MCF 10A (cell line): ENCODE results near the gene BACE1. TPM values are rescaled to one million over a fixed set of nuclear protein-coding genes. Genes with fewer than 3 reads are reported as not detected.
A peak's percentile ranks its signal among the peaks of the same experiment; 100 is the strongest.

Experiments
- BruUV-seq: library from RNA; stranded (reverse); fragments of 400-500 nt; replicated peaks from 2 replicates; lab custom pipeline; 2021; lab: Mats Ljungman, UMichigan
- CTCF ChIA-PET: fragments of 300-600 bp; sonication (Branson Sonifier 250); formaldehyde crosslinking; extraction: SDS; loops from one replicate; lab custom pipeline; 2021; ENCODE audit warnings: antibody characterized with exemption, inconsistent platforms; lab: Yijun Ruan, JAX
- POLR2A ChIA-PET: fragments of 300-600, 350-650 bp; sonication (Branson Sonifier 250); formaldehyde crosslinking; extraction: SDS; loops from one replicate; lab custom pipeline; 2020; ENCODE audit warnings: antibody characterized with exemption, inconsistent platforms; lab: Yijun Ruan, JAX
- DNase-seq: peaks from one replicate; pipeline ENCODE4 v3.0.0-alpha.2; 2018; ENCODE audit not compliant: unreplicated experiment
- H3K27ac Mint-ChIP-seq: one replicate; pipeline ENCODE4 v1.8.0; 2022; ENCODE audit warnings: mild to moderate bottlenecking, low read depth, mixed read lengths; ENCODE audit not compliant: unreplicated experiment
- H3K27me3 Mint-ChIP-seq: one replicate; pipeline ENCODE4 v1.8.0; 2022; ENCODE audit warnings: mixed read lengths; ENCODE audit not compliant: insufficient read depth, unreplicated experiment
- H3K36me3 Mint-ChIP-seq: one replicate; pipeline ENCODE4 v1.8.0; 2022; ENCODE audit warnings: mild to moderate bottlenecking, moderate library complexity, mixed read lengths; ENCODE audit not compliant: insufficient read depth, unreplicated experiment
- H3K4me1 Mint-ChIP-seq: one replicate; pipeline ENCODE4 v1.8.0; 2022; ENCODE audit warnings: mixed read lengths; ENCODE audit not compliant: insufficient read depth, unreplicated experiment
- H3K4me3 Mint-ChIP-seq: one replicate; pipeline ENCODE4 v1.8.0; 2022; ENCODE audit warnings: mild to moderate bottlenecking, moderate library complexity, mixed read lengths; ENCODE audit not compliant: unreplicated experiment
- H3K9me3 Mint-ChIP-seq: one replicate; pipeline ENCODE4 v1.8.0; 2022; ENCODE audit warnings: mixed read lengths; ENCODE audit not compliant: unreplicated experiment
- intact Hi-C: fragments of 100-400 bp; cut with micrococcal nuclease; formaldehyde crosslinking; loops from 2 replicates; pipeline ENCODE4 v1.14.1; 2022
- total RNA-seq: library from RNA; stranded (reverse); gene quantifications from 2 replicates; pipeline ENCODE4 v1.2.3, GENCODE V29; 2022
- TF ChIP-seq, protein P1 (sequence below): fragments of 200-600 bp; IDR thresholded peaks from one replicate; pipeline ENCODE4 v1.8.0; 2022; ENCODE audit warnings: antibody characterized with exemption, mild to moderate bottlenecking; ENCODE audit not compliant: unreplicated experiment

BACE1 gene
- total RNA-seq, 1 experiment from 2014 or later: 15.8 TPM

- ChIA-PET POLR2A (interaction anchor here (0.8 to 1.5 kb wide), 2 partner anchors 9 to 30 kb away, joined by 3 to 4 read pairs; no protein-coding TSS in a partner anchor), CTCF (interaction anchor here (0.5 kb wide), 1 partner anchor 19 kb away, joined by 3 read pairs; no protein-coding TSS in a partner anchor)
- Mint-ChIP-seq H3K9me3 (no peaks in the 10 kb centered on the region), H3K36me3 (peaks cover 79% of the 10 kb centered on the region), H3K27ac (no peak overlapping the region), H3K4me1 (peaks cover 4% of the 10 kb centered on the region), H3K4me3 (no peak overlapping the region), H3K27me3 (no peaks in the 10 kb centered on the region)
- intact Hi-C loops: no loop called here
- TF ChIP-seq, protein P1, sequence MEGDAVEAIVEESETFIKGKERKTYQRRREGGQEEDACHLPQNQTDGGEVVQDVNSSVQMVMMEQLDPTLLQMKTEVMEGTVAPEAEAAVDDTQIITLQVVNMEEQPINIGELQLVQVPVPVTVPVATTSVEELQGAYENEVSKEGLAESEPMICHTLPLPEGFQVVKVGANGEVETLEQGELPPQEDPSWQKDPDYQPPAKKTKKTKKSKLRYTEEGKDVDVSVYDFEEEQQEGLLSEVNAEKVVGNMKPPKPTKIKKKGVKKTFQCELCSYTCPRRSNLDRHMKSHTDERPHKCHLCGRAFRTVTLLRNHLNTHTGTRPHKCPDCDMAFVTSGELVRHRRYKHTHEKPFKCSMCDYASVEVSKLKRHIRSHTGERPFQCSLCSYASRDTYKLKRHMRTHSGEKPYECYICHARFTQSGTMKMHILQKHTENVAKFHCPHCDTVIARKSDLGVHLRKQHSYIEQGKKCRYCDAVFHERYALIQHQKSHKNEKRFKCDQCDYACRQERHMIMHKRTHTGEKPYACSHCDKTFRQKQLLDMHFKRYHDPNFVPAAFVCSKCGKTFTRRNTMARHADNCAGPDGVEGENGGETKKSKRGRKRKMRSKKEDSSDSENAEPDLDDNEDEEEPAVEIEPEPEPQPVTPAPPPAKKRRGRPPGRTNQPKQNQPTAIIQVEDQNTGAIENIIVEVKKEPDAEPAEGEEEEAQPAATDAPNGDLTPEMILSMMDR: no peak
- DNase-seq: no peak
- no TSS peak for BruUV-seq
Observed at GRCh38 chr11:117286588-117286987, 29.5 kb downstream of the BACE1 start.

GRCh38 chr11:117284053-117284452 lies 32.0 kb downstream of the BACE1 start:
- POLR2A ChIA-PET: no interaction called here
- DNase-seq: no peak
- intact Hi-C loops: no loop called here
- H3K27me3 Mint-ChIP-seq: no peaks in the 10 kb centered on the region
- BruUV-seq: no TSS peak
- TF ChIP-seq, protein P1: no peak
- no peak overlapping the region for H3K27ac Mint-ChIP-seq
- no peak overlapping the region for H3K4me3 Mint-ChIP-seq
- peaks cover 11% of the 10 kb centered on the region for H3K4me1 Mint-ChIP-seq
- H3K9me3 Mint-ChIP-seq: no peaks in the 10 kb centered on the region
- H3K36me3 Mint-ChIP-seq: peaks cover 57% of the 10 kb centered on the region
- CTCF ChIA-PET: interaction anchor here (0.6 kb wide), 1 partner anchor 99 kb away, joined by 3 read pairs; no protein-coding TSS in a partner anchor

DNA sequence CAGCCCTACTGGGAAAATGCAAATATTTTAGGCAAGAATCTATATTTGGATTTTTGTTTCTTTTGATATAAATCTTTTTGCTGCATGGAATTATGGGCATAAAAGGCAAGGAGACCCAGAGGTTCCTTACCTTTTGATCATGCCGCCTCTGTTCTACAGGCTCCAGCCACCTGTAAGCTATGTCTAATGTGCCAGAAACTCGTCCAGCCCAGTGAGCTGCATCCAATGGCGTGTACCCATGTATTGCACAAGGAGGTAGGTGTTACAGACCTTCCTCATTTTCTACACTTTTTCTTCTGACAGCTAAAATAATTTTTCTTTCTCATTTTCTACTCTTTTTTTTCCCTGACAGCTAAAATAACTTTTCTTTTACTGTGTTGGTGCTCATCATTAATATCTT lies 33.1 kb downstream of the BACE1 start:
- H3K9me3 Mint-ChIP-seq: no peaks in the 10 kb centered on the region
- H3K36me3 Mint-ChIP-seq: peaks cover 54% of the 10 kb centered on the region
- CTCF ChIA-PET: interaction anchor here (0.7 kb wide), 1 partner anchor 56 kb away, joined by 3 read pairs; no protein-coding TSS in a partner anchor
- POLR2A ChIA-PET: interaction anchor here (1.2 kb wide), 1 partner anchor 8 kb away, joined by 4 read pairs; the partner anchor contains the start of gene BACE1-AS
- no peak for DNase-seq
- BruUV-seq: no TSS peak
- no peaks in the 10 kb centered on the region for H3K27me3 Mint-ChIP-seq
- intact Hi-C loops: no loop called here
- peaks cover 11% of the 10 kb centered on the region for H3K4me1 Mint-ChIP-seq
- peak overlapping the region; percentile 78 for H3K27ac Mint-ChIP-seq
- H3K4me3 Mint-ChIP-seq: no peak overlapping the region
- TF ChIP-seq, protein P1: no peak

DNA sequence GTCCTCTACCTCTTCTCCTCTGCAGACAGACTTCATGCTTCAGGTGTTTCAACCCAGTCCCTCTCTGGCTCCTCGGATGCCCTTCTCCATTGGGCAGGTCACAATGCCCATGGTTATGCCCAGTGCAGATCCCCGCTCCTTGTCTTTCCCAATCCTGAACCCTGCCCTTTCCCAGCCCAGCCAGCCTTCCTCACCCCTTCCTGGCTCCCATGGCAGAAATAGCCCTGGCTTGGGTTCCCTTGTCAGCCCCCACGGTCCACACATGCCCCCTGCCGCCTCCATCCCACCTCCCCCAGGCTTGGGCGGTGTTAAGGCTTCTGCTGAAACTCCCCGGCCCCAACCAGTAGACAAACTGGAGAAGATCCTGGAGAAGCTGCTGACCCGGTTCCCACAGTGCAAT lies 34.2 kb downstream of the BACE1 start:
- Mint-ChIP-seq H3K4me1 (peaks cover 11% of the 10 kb centered on the region), H3K27me3 (no peaks in the 10 kb centered on the region), H3K9me3 (no peaks in the 10 kb centered on the region), H3K4me3 (no peak overlapping the region), H3K36me3 (peaks cover 52% of the 10 kb centered on the region), H3K27ac (peak overlapping the region; percentile 78)
- intact Hi-C loops: no loop called here
- ChIA-PET CTCF (no interaction called here), POLR2A (no interaction called here)
- TSS peak; percentile 38 for BruUV-seq
- DNase-seq: no peak
- TF ChIP-seq, protein P1: no peak
